GM12878 (cell line): ENCODE data around the gene EN1. TPM values are rescaled to one million over a fixed set of nuclear protein-coding genes. Genes with fewer than 3 reads are reported as not detected.

Source experiments
- ATAC-seq: fragments of 200-7000 bp; cut with Tn5 transposase; 3 replicates; pipeline ENCODE4 v1.9.1; 2020; ENCODE audit warnings: mild to moderate bottlenecking, moderate library complexity
- BruUV-seq: library from RNA; stranded (reverse); fragments of 400-500 nt; replicated peaks from 2 replicates; lab custom pipeline; 2021; lab: Mats Ljungman, UMichigan
- CTCF ChIA-PET: fragments of 300-600 bp; sonication (Branson Sonifier 250); formaldehyde crosslinking; extraction: SDS; loops from one replicate; lab custom pipeline; 2021; ENCODE audit warnings: inconsistent platforms; lab: Yijun Ruan, JAX
- POLR2A ChIA-PET: fragments of 350-600 bp; formaldehyde crosslinking; extraction: SDS; loops from one replicate; lab custom pipeline; 2021; ENCODE audit warnings: inconsistent platforms; lab: Charles Lee
- RAD21 ChIA-PET: fragments of 300-600 bp; sonication (Branson Sonifier 250); formaldehyde crosslinking; loops from one replicate; lab custom pipeline; 2023; ENCODE audit warnings: antibody characterized with exemption; ENCODE audit not compliant: unreplicated experiment; lab: Charles Lee
- SMC1A ChIA-PET: fragments of 300-600 bp; sonication (Branson Sonifier 250); formaldehyde crosslinking; loops from one replicate; lab custom pipeline; 2023; ENCODE audit not compliant: unreplicated experiment, uncharacterized antibody; lab: Charles Lee
- DNase-seq: peaks from one replicate; pipeline ENCODE4 v3.0.0-alpha.2; 2011; ENCODE audit warnings: low read depth, low spot score
- FAIRE-seq: peaks from 3 replicates; lab custom pipeline; 2011; peaks lifted over from hg19 to GRCh38; lab: Jason Lieb, UNC
- H2AFZ ChIP-seq: 2 replicates; pipeline ENCODE4 v1.6.0; 2011; ENCODE audit warnings: low read depth, low read length, control low read depth; ENCODE audit not compliant: control insufficient read depth
- H3K27ac ChIP-seq: 2 replicates; pipeline ENCODE4 v1.5.1; 2011; ENCODE audit warnings: control low read depth; ENCODE audit not compliant: control insufficient read depth, insufficient read depth
- H3K27me3 ChIP-seq, 2 experiments: replicated peaks in 1 of 2; 2 replicates each; pipeline versions ENCODE4 v1.6.0 to v1.6.1; 2011; ENCODE audit warnings: low read length in 1 of 2; ENCODE audit not compliant: control insufficient read depth in 2 of 2, insufficient read depth in 2 of 2
- H3K36me3 ChIP-seq, 2 experiments: 2 replicates each; pipeline ENCODE4 v1.5.1; 2011; ENCODE audit warnings: low read length in 1 of 2; ENCODE audit not compliant: control insufficient read depth in 2 of 2, insufficient read depth in 2 of 2
- H3K4me1 ChIP-seq: 2 replicates; pipeline ENCODE4 v1.6.1; 2011; ENCODE audit warnings: mild to moderate bottlenecking, low read length, moderate library complexity, mixed read lengths; ENCODE audit not compliant: control insufficient read depth, insufficient read depth
- H3K4me2 ChIP-seq: 2 replicates; pipeline ENCODE4 v1.6.0; 2011; ENCODE audit warnings: control low read depth; ENCODE audit not compliant: control insufficient read depth, insufficient read depth
- H3K4me3 ChIP-seq: fragments of 200-600 bp; sonication (generic); 2 replicates; pipeline ENCODE4 v1.5.1; 2016
- H3K79me2 ChIP-seq: 2 replicates; pipeline ENCODE4 v1.6.0; 2011; ENCODE audit warnings: low read length; ENCODE audit not compliant: control insufficient read depth, insufficient read depth
- H3K9ac ChIP-seq: 2 replicates; pipeline ENCODE4 v1.8.0; 2011; ENCODE audit warnings: low read length, control low read depth, mixed read lengths; ENCODE audit not compliant: control insufficient read depth, insufficient read depth
- H3K9me3 ChIP-seq: replicated peaks from 3 replicates; pipeline ENCODE4 v1.5.1; 2011; ENCODE audit warnings: mild to moderate bottlenecking, low read length; ENCODE audit not compliant: control insufficient read depth, insufficient read depth
- H4K20me1 ChIP-seq: 2 replicates; pipeline ENCODE4 v1.6.0; 2011; ENCODE audit not compliant: control insufficient read depth, insufficient read depth
- BHLHE40 ChIP-seq, 2 experiments: fragments of 450-650 bp in 1 of 2; IDR thresholded peaks; 2 replicates each; pipeline ENCODE4 v1.6.1; 2011 to 2017; ENCODE audit warnings: low read depth in 2 of 2, borderline replicate concordance in 1 of 2, improper control_type of control experiment in 1 of 2, low read length in 1 of 2, mild to moderate bottlenecking in 1 of 2
- CHD1 ChIP-seq: IDR thresholded peaks from 2 replicates; pipeline ENCODE4 v1.6.1; 2012; ENCODE audit warnings: low read depth, low read length, improper control_type of control experiment
- CREM ChIP-seq: IDR thresholded peaks from 2 replicates; pipeline ENCODE4 v1.6.1; 2014; ENCODE audit warnings: antibody characterized with exemption, low read depth
- HDGF ChIP-seq: fragments of 450-650 bp; IDR thresholded peaks from 2 replicates; pipeline ENCODE4 v1.6.1; 2016; ENCODE audit warnings: antibody characterized with exemption
- LARP7 ChIP-seq: fragments of 450-650 bp; IDR thresholded peaks from 2 replicates; pipeline ENCODE4 v1.6.1; 2017; ENCODE audit warnings: mild to moderate bottlenecking
- NR2C2 ChIP-seq: IDR thresholded peaks from 2 replicates; pipeline ENCODE4 v1.6.1; 2011; ENCODE audit warnings: borderline replicate concordance, low read depth; ENCODE audit not compliant: control insufficient read depth, insufficient read length
- RAD21 ChIP-seq: IDR thresholded peaks from 2 replicates; pipeline ENCODE4 v1.6.1; 2011; ENCODE audit warnings: mild to moderate bottlenecking, low read depth, low read length, moderate library complexity; ENCODE audit not compliant: insufficient read depth
- SREBF1 ChIP-seq: IDR thresholded peaks from 2 replicates; pipeline ENCODE4 v1.6.1; 2012; ENCODE audit warnings: mild to moderate bottlenecking, low read length
- STAT3 ChIP-seq: IDR thresholded peaks from 2 replicates; pipeline ENCODE4 v1.6.1; 2011; ENCODE audit warnings: low read depth, low read length, improper control_type of control experiment
- ZSCAN29 ChIP-seq: fragments of 450-650 bp; IDR thresholded peaks from 2 replicates; pipeline ENCODE4 v1.6.1; 2017; ENCODE audit warnings: mild to moderate bottlenecking, moderate library complexity
- WGBS: methylation state at CpG from one replicate; pipeline ENCODE4 v1.1.6; 2016; ENCODE audit warnings: low lambda C conversion rate; ENCODE audit not compliant: insufficient replicate concordance, insufficient coverage; ENCODE audit errors: missing lambda C conversion rate; 5-methylcytosine and 5-hydroxymethylcytosine counted together
- in situ Hi-C: fragments of 300-500 bp; cut with MboI; formaldehyde crosslinking; loops from 9 replicates; pipeline ENCODE4 v1.14.3; 2018; ENCODE audit warnings: mixed read lengths
- intact Hi-C: fragments of 100-400 bp; cut with micrococcal nuclease; formaldehyde crosslinking; loops from one replicate; pipeline ENCODE4 v1.14.2; 2022; ENCODE audit not compliant: unreplicated experiment
- polyA plus RNA-seq, 11 experiments: library from polyadenylated mRNA; depleted of rRNA in 4 of 11; unstranded in 6 of 11; stranded (reverse) in 5 of 11; fragments of >200 nt; fragmentation: Nextera tagmentation in 4 of 11; fragmentation: Illumina TruSeq in 1 of 11; extraction: Ambion mirVana in 4 of 11; extraction: Trizol in 1 of 11; gene quantifications; 1 replicate in 1 of 11; 2 replicates in 10 of 11; pipeline versions ENCODE4 v1.2.1 to v1.2.3, GENCODE V29; 2011 to 2016; ENCODE audit warnings: inconsistent platforms in 2 of 11, missing spikeins in 2 of 11, low read depth in 1 of 11
- total RNA-seq, 4 experiments: library from RNA; depleted of rRNA in 3 of 4; stranded (reverse); fragments of >200 nt in 3 of 4; fragmentation: Illumina TruSeq in 1 of 4; extraction: Trizol in 1 of 4; gene quantifications; 2 replicates each; pipeline versions ENCODE4 v1.2.1 to v1.2.3, GENCODE V29; 2013 to 2021
- TF ChIP-seq, protein P1 (sequence below): fragments of 150-350 bp; IDR thresholded peaks from 2 replicates; pipeline ENCODE4 v1.6.1; 2014; ENCODE audit warnings: mild to moderate bottlenecking, low read depth, low read length

EN1 gene
- total and polyA plus RNA-seq, 10 of the 15 experiments (the other 5 are each of a cell fraction or from before 2014, with no cell fraction given), result not detected

- no peak for TF ChIP-seq CHD1
- no peak for TF ChIP-seq CREM
- no peak for TF ChIP-seq RAD21
- TF ChIP-seq ZSCAN29, result no peak
- no peak for TF ChIP-seq NR2C2
- TF ChIP-seq, all 136 proteins: peak for 0
Measured at GRCh38 chr2:118875318-118875717, 27.9 kb upstream of the EN1 start (continued).

GRCh38 chr2:118874324-118874723 lies 26.9 kb upstream of the EN1 start:
- POLR2A ChIA-PET, result no interaction called here
- TF ChIP-seq HDGF, result no peak
- TF ChIP-seq, protein P1, sequence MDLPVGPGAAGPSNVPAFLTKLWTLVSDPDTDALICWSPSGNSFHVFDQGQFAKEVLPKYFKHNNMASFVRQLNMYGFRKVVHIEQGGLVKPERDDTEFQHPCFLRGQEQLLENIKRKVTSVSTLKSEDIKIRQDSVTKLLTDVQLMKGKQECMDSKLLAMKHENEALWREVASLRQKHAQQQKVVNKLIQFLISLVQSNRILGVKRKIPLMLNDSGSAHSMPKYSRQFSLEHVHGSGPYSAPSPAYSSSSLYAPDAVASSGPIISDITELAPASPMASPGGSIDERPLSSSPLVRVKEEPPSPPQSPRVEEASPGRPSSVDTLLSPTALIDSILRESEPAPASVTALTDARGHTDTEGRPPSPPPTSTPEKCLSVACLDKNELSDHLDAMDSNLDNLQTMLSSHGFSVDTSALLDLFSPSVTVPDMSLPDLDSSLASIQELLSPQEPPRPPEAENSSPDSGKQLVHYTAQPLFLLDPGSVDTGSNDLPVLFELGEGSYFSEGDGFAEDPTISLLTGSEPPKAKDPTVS, result no peak
- no peak for TF ChIP-seq LARP7
- no peak for TF ChIP-seq SREBF1
- no peak for TF ChIP-seq BHLHE40 (IDR thresholded peaks at IDR 0.05; ENCODE audit: borderline replicate concordance in 1 of 2, low read depth in 2 of 2, low read length in 1 of 2)
- no peak for TF ChIP-seq STAT3
- WGBS, result 0% methylated on average over 3 of the region's 3 CpGs
- RAD21 ChIA-PET, result no interaction called here
- in situ Hi-C loops, result loop anchor here (25.0 kb wide), 1 partner anchor 837 kb away; no protein-coding TSS in a partner anchor
- SMC1A ChIA-PET, result interaction anchor here (0.6 kb wide), 1 partner anchor 510 kb away, joined by 3 read pairs; no protein-coding TSS in a partner anchor
- FAIRE-seq (no peak), ATAC-seq (no peak), DNase-seq (no peak)
- intact Hi-C loops, result no loop called here
- no peaks in the 10 kb centered on the region for H3K4me1 ChIP-seq
- no peaks in the 10 kb centered on the region for H3K9me3 ChIP-seq
- CTCF ChIA-PET, result no interaction called here
- no TSS peak for BruUV-seq
- no peaks in the 10 kb centered on the region for H4K20me1 ChIP-seq
- no peaks in the 10 kb centered on the region for H3K36me3 ChIP-seq
- H2AFZ ChIP-seq, result no peak overlapping the region
- H3K79me2 ChIP-seq, result no peaks in the 10 kb centered on the region
- H3K9ac ChIP-seq, result no peak overlapping the region
- no peak overlapping the region for H3K4me2 ChIP-seq
- H3K27me3 ChIP-seq, result no peaks in the 10 kb centered on the region; a peak in 1 of 4 replicates
- H3K4me3 ChIP-seq, result no peak overlapping the region
- no peak overlapping the region for H3K27ac ChIP-seq
